Natural killer cell (primary cell): ENCODE results near the gene SAV1. TPM values are rescaled to one million over a fixed set of nuclear protein-coding genes. Genes with fewer than 3 reads are reported as not detected.

Experiments
- ATAC-seq, 3 donors: fragments of 150-1000 bp in 2 of 3; fragments of 200-7000 bp in 1 of 3; cut with Tn5 transposase; 1 replicate in 1 of 3; 2 replicates in 2 of 3; pipeline ENCODE4 v1.10.0; 2021; ENCODE audit warnings: mild to moderate bottlenecking in 2 of 3, moderate library complexity in 2 of 3
- DNase-seq, 2 donors: peaks; one replicate each; pipeline versions ENCODE4 v3.0.0 to v3.0.0-alpha.2; 2013 to 2021; ENCODE audit warnings: mixed read lengths in 1 of 2
- H3K27ac ChIP-seq: one replicate; pipeline ENCODE4 v1.5.1; 2013; ENCODE audit warnings: mild to moderate bottlenecking, low read length
- H3K27me3 ChIP-seq: one replicate; pipeline ENCODE4 v1.6.1; 2013; ENCODE audit warnings: low read length; ENCODE audit not compliant: control insufficient read depth, insufficient read depth
- H3K36me3 ChIP-seq: one replicate; pipeline ENCODE4 v1.6.1; 2013; ENCODE audit warnings: low read length; ENCODE audit not compliant: control insufficient read depth, insufficient read depth
- H3K4me1 ChIP-seq: one replicate; pipeline ENCODE4 v1.6.1; 2013; ENCODE audit warnings: low read length; ENCODE audit not compliant: control insufficient read depth, insufficient read depth
- H3K4me3 ChIP-seq: one replicate; pipeline ENCODE4 v1.5.1; 2013; ENCODE audit warnings: low read length
- H3K9me3 ChIP-seq: one replicate; pipeline ENCODE4 v1.6.1; 2013; ENCODE audit warnings: low read length; ENCODE audit not compliant: control insufficient read depth, insufficient read depth
- H3K27ac Mint-ChIP-seq, 2 donors: one replicate each; pipeline ENCODE4 v1.8.0; 2022; ENCODE audit warnings: mild to moderate bottlenecking in 2 of 2, mixed read lengths in 2 of 2, moderate library complexity in 1 of 2
- H3K27me3 Mint-ChIP-seq, 2 donors: one replicate each; pipeline ENCODE4 v1.8.0; 2022; ENCODE audit warnings: low read depth in 2 of 2, mixed read lengths in 2 of 2
- H3K36me3 Mint-ChIP-seq: one replicate; pipeline ENCODE4 v1.8.0; 2022; ENCODE audit warnings: mixed read lengths
- H3K4me1 Mint-ChIP-seq, 2 donors: one replicate each; pipeline ENCODE4 v1.8.0; 2022; ENCODE audit warnings: mixed read lengths in 2 of 2
- H3K4me3 Mint-ChIP-seq: one replicate; pipeline ENCODE4 v1.8.0; 2022; ENCODE audit warnings: mild to moderate bottlenecking, moderate library complexity, mixed read lengths
- H3K9me3 Mint-ChIP-seq, 2 donors: one replicate each; pipeline ENCODE4 v1.8.0; 2022; ENCODE audit warnings: mixed read lengths in 2 of 2
- WGBS: methylation state at CpG from one replicate; pipeline ENCODE4 v1.1.7; 2013; ENCODE audit warnings: missing lambda C conversion rate; ENCODE audit not compliant: insufficient coverage; 5-methylcytosine and 5-hydroxymethylcytosine counted together
- intact Hi-C: fragments of 100-400 bp; cut with micrococcal nuclease; formaldehyde crosslinking; loops from one replicate; pipeline ENCODE4 v1.14.2; 2022
- total RNA-seq, 4 donors: library from RNA; stranded (reverse); fragments of 120-200 nt in 1 of 4; gene quantifications; one replicate each; pipeline versions ENCODE4 v1.2.3 to v1.2.4, GENCODE V29; 2013 to 2022
- TF ChIP-seq, protein P1 (sequence below): fragments of 200-600 bp; IDR thresholded peaks from one replicate; pipeline ENCODE4 v1.8.0; 2022; ENCODE audit warnings: antibody characterized with exemption

Gene SAV1
- total RNA-seq, 3 donors from 2014 or later (not counting 1 experiment from before 2014, with no cell fraction given): 3.0 to 6.6 (median 6.6) TPM

DNA sequence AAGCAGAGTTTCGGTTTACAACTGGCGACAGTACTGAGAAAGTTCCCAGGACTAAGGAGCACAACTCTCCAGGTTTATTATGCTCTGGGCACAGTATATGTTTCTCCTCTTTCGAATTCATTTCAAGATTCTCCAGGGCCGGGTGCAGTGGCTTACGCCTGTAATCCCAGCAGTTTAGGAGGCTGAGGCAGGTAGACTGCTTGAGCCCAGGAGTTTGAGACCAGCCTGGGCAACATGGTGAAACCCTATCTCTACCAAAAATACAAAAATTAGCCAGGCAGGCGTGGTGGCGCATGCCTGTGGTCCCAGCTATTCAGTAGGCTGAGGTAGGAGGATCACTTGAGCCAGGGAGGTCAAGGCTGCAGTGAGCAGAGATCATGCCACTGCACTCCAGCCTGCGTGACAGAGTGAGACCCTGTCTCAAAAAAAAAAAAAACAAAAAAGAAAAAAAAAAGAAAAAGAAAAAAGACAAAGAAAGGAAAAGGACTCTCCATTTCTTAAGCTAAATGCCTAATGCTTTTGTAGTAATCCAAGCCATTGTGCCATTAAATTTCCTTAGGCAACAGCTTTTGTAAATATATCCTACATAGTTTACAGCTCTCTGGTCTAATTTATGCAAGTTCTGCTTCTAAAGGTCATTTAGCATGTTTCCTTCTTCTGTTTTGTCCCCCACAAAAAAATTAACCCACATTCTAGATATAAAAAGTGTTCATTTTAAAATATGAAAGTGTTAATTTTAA lies 73.4 kb downstream of the SAV1 start:
- Mint-ChIP-seq H3K4me3 (no peak overlapping the region), H3K36me3 (no peaks in the 10 kb centered on the region), H3K27me3 (peaks cover 0 to 6% of the 10 kb centered on the region in 2 donors), H3K4me1 (no peaks in the 10 kb centered on the region), H3K27ac (no peak overlapping the region), H3K9me3 (no peaks in the 10 kb centered on the region)
- Histone ChIP-seq H3K9me3 (no peaks in the 10 kb centered on the region), H3K4me1 (no peaks in the 10 kb centered on the region), H3K27ac (no peak overlapping the region), H3K27me3 (no peaks in the 10 kb centered on the region), H3K36me3 (no peaks in the 10 kb centered on the region), H3K4me3 (no peak overlapping the region)
- intact Hi-C loops: no loop called here
- no peak for DNase-seq
- WGBS: 95% methylated on average over 7 of the region's 8 CpGs
- ATAC-seq: no peak
- TF ChIP-seq, protein P1, sequence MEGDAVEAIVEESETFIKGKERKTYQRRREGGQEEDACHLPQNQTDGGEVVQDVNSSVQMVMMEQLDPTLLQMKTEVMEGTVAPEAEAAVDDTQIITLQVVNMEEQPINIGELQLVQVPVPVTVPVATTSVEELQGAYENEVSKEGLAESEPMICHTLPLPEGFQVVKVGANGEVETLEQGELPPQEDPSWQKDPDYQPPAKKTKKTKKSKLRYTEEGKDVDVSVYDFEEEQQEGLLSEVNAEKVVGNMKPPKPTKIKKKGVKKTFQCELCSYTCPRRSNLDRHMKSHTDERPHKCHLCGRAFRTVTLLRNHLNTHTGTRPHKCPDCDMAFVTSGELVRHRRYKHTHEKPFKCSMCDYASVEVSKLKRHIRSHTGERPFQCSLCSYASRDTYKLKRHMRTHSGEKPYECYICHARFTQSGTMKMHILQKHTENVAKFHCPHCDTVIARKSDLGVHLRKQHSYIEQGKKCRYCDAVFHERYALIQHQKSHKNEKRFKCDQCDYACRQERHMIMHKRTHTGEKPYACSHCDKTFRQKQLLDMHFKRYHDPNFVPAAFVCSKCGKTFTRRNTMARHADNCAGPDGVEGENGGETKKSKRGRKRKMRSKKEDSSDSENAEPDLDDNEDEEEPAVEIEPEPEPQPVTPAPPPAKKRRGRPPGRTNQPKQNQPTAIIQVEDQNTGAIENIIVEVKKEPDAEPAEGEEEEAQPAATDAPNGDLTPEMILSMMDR: no peak

DNA sequence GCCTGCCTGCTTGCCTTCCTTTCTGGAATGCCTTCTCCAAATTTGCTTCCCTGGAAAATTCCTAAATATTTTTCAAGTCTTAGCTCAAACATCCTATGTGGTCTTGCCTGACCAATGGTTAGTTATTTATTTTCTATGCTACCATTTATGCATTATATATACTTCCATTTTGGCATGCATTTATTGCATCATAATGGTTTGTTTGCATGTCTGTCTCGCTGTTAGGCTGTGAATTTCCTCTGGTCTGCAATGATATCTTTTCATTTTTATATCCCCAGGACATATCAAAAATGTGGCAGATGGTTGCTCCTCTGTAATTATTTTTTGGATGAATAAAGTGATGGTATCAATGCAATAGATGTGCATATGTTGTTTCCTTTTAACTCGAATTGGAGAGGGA lies 77.6 kb downstream of the SAV1 start:
- Mint-ChIP-seq H3K27me3 (peaks cover 0 to 6% of the 10 kb centered on the region in 2 donors), H3K27ac (no peak overlapping the region), H3K9me3 (no peaks in the 10 kb centered on the region), H3K4me1 (no peaks in the 10 kb centered on the region), H3K4me3 (no peak overlapping the region), H3K36me3 (no peaks in the 10 kb centered on the region)
- ATAC-seq (no peak), DNase-seq (no peak)
- Histone ChIP-seq H3K4me3 (no peak overlapping the region), H3K36me3 (no peaks in the 10 kb centered on the region), H3K4me1 (no peaks in the 10 kb centered on the region), H3K9me3 (no peaks in the 10 kb centered on the region), H3K27ac (no peak overlapping the region), H3K27me3 (no peaks in the 10 kb centered on the region)
- no CpG with 5 or more reads among the region's 2 CpGs for WGBS
- TF ChIP-seq, protein P1: no peak
- intact Hi-C loops: no loop called here

Other genes starting within 250 kb of the SAV1 start
- 10 to 100 TPM; 63.3 to 74.6 (median 65.9) TPM for gene MAP4K5, start 135.7 kb downstream of the SAV1 start, total RNA-seq
- 1 to 10 TPM; 1.6 to 3.8 (median 2.4) TPM for gene ATL1, start 108.2 kb downstream of the SAV1 start, total RNA-seq
- gene NIN, start 162.9 kb upstream of the SAV1 start, total RNA-seq: 100 to 1,000 TPM in 2 of 3 donors, 10 to 100 TPM in 1; 90.8 to 127 (median 118) TPM
- gene ABHD12B, start 203.7 kb upstream of the SAV1 start, total RNA-seq: not detected